Measurements from ENCODE around the gene CPNE1.
"Not testable (repeated sequence)": the region's sequence is repeated elsewhere in the genome, so short reads cannot be mapped to it uniquely, and the experiment has no call there.

GRCh38 chr20:35705894-35706293 is 41.2 kb upstream of the CPNE1 start:
- TF ChIP-seq CTCF, POLR2A (IDR thresholded peaks at IDR 0.05): not testable (repeated sequence)
